Caco-2 (cell line): Measurements from ENCODE around the gene NIP7. TPM values are rescaled to one million over a fixed set of nuclear protein-coding genes. Genes with fewer than 3 reads are reported as not detected.

ENCODE experiments used
- BruUV-seq: library from RNA; stranded (reverse); fragments of 400-500 nt; replicated peaks from 2 replicates; lab custom pipeline; 2021; lab: Mats Ljungman, UMichigan
- CTCF ChIA-PET: fragments of 300-600 bp; sonication (Branson Sonifier 250); formaldehyde crosslinking; loops from one replicate; lab custom pipeline; 2022; ENCODE audit warnings: antibody characterized with exemption; lab: Charles Lee
- POLR2A ChIA-PET: fragments of 300-600 bp; sonication (Branson Sonifier 250); formaldehyde crosslinking; loops from one replicate; lab custom pipeline; 2022; ENCODE audit warnings: antibody characterized with exemption; lab: Charles Lee
- DNase-seq, 2 experiments: peaks; one replicate each; pipeline versions ENCODE4 v3.0.0 to v3.0.0-alpha.2; 2020 to 2022
- H3K27me3 ChIP-seq: replicated peaks from 2 replicates; pipeline ENCODE4 v1.6.0; 2011; ENCODE audit warnings: low read length; ENCODE audit not compliant: control insufficient read depth, insufficient read depth
- H3K36me3 ChIP-seq: 2 replicates; pipeline ENCODE4 v1.5.1; 2011; ENCODE audit warnings: low read length; ENCODE audit not compliant: control insufficient read depth, insufficient read depth
- H3K4me1 ChIP-seq: fragments of 250-450 bp; sonication (Bioruptor Pico); 2 replicates; pipeline ENCODE4 v1.5.1; 2020; ENCODE audit warnings: mild to moderate bottlenecking
- H3K4me3 ChIP-seq: 2 replicates; pipeline ENCODE4 v1.5.1; 2011; ENCODE audit warnings: low read depth, mild to moderate bottlenecking, control low read depth, low read length
- H3K9me3 ChIP-seq: fragments of 250-450 bp; sonication (Bioruptor Pico); 2 replicates; pipeline ENCODE4 v1.5.1; 2020; ENCODE audit warnings: mild to moderate bottlenecking, moderate library complexity
- H3K27ac Mint-ChIP-seq: one replicate; pipeline ENCODE4 v1.8.0; 2022; ENCODE audit warnings: mixed read lengths; ENCODE audit not compliant: unreplicated experiment
- H3K27me3 Mint-ChIP-seq: one replicate; pipeline ENCODE4 v1.8.0; 2022; ENCODE audit warnings: mixed read lengths; ENCODE audit not compliant: insufficient read depth, unreplicated experiment
- H3K36me3 Mint-ChIP-seq: one replicate; pipeline ENCODE4 v1.8.0; 2022; ENCODE audit warnings: mild to moderate bottlenecking, mixed read lengths; ENCODE audit not compliant: insufficient read depth, unreplicated experiment
- H3K4me1 Mint-ChIP-seq: one replicate; pipeline ENCODE4 v1.8.0; 2022; ENCODE audit warnings: low read depth, mixed read lengths; ENCODE audit not compliant: unreplicated experiment
- H3K4me3 Mint-ChIP-seq: one replicate; pipeline ENCODE4 v1.8.0; 2022; ENCODE audit warnings: mild to moderate bottlenecking, moderate library complexity, mixed read lengths; ENCODE audit not compliant: unreplicated experiment
- H3K9me3 Mint-ChIP-seq: one replicate; pipeline ENCODE4 v1.8.0; 2022; ENCODE audit warnings: mixed read lengths; ENCODE audit not compliant: unreplicated experiment
- CTCF ChIP-seq, 2 experiments: fragments of 200-600 bp in 1 of 2; IDR thresholded peaks; 1 replicate in 1 of 2; 2 replicates in 1 of 2; pipeline versions ENCODE4 v1.5.1 to v1.8.0; 2011 to 2022; ENCODE audit warnings: antibody characterized with exemption in 1 of 2, control low read depth in 1 of 2, inconsistent platforms in 1 of 2, low read depth in 1 of 2, low read length in 1 of 2, mild to moderate bottlenecking in 1 of 2, moderate library complexity in 1 of 2; ENCODE audit not compliant: insufficient read depth in 1 of 2, severe bottlenecking in 1 of 2, unreplicated experiment in 1 of 2
- intact Hi-C: fragments of 100-400 bp; cut with micrococcal nuclease; formaldehyde crosslinking; loops from one replicate; pipeline ENCODE4 v1.10.0; 2022; ENCODE audit not compliant: unreplicated experiment
- total RNA-seq: library from RNA; stranded (reverse); gene quantifications from 2 replicates; pipeline ENCODE4 v1.2.3, GENCODE V29; 2022

Gene NIP7
- total RNA-seq, 1 experiment from 2014 or later: 65.6 TPM

DNA sequence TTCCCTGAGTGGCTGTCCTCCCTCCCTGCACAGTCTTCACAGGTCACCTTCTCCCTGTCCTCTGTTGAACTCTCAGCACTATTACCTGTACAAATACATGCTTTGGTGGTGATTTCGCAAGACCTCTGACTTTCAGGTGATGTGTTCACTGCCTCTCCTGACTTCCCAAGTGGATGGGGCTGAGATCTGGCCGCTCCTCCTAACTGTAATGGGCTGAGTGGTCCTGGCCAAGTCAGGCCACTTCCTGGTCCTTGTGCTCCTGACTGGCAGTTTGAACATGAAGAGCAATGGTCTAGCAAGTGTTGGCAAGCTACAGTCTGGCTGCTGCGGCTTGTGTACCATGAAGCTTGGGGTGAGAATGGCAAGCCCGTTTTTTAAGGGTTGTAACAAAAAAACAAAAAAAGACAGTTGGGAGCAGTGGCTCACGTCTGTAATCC, 23.7 kb downstream of the NIP7 start:
- H3K27me3 Mint-ChIP-seq: no peaks in the 10 kb centered on the region
- H3K27ac Mint-ChIP-seq: peak overlapping the region; percentile 31
- peak; percentile 60 to 68 for DNase-seq
- ChIA-PET POLR2A (no interaction called here), CTCF (no interaction called here)
- no peaks in the 10 kb centered on the region for H3K9me3 ChIP-seq
- no peak for TF ChIP-seq CTCF (IDR thresholded peaks at IDR 0.05; ENCODE audit: insufficient read depth in 1 of 2, low read depth in 1 of 2, low read length in 1 of 2, severe bottlenecking in 1 of 2, unreplicated experiment in 1 of 2)
- BruUV-seq: no TSS peak
- no peak overlapping the region for H3K4me3 Mint-ChIP-seq
- H3K36me3 ChIP-seq: peaks cover 7% of the 10 kb centered on the region
- no peaks in the 10 kb centered on the region; the same call in 1 of the 2 replicates for H3K4me1 ChIP-seq
- H3K4me3 ChIP-seq: no peak overlapping the region
- intact Hi-C loops: no loop called here
- no peaks in the 10 kb centered on the region for H3K9me3 Mint-ChIP-seq
- H3K4me1 Mint-ChIP-seq: peaks cover 6% of the 10 kb centered on the region
- H3K27me3 ChIP-seq: no peaks in the 10 kb centered on the region
- H3K36me3 Mint-ChIP-seq: peaks cover 49% of the 10 kb centered on the region

DNA sequence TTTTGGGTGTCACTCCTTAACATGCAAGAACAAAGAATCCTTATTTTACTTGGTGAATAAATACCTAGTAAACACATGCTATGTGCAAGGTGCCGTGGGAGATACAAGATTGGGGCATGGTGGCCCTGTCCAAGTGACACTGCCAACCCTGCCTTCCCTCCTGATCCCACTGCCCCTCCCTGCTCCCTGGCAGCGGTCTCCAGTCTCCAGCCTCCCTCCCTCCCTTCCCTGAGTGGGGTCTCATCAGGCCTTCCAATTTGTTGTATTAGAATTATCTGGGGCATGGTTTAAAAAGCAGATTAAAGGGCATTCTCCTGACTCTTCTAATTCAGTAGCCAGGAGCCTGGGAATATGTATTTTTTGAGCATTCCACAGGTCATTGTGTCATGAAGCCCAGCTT, 24.5 kb downstream of the NIP7 start:
- no peaks in the 10 kb centered on the region for H3K9me3 Mint-ChIP-seq
- Histone ChIP-seq H3K9me3 (no peaks in the 10 kb centered on the region), H3K4me1 (no peaks in the 10 kb centered on the region; the same call in 1 of the 2 replicates), H3K36me3 (peaks cover 7% of the 10 kb centered on the region), H3K27me3 (no peaks in the 10 kb centered on the region), H3K4me3 (no peak overlapping the region)
- H3K27me3 Mint-ChIP-seq: no peaks in the 10 kb centered on the region
- intact Hi-C loops: no loop called here
- no peak overlapping the region for H3K4me3 Mint-ChIP-seq
- H3K27ac Mint-ChIP-seq: peak overlapping the region; percentile 31
- ChIA-PET POLR2A (no interaction called here), CTCF (no interaction called here)
- peaks cover 56% of the 10 kb centered on the region for H3K36me3 Mint-ChIP-seq
- TF ChIP-seq CTCF (IDR thresholded peaks at IDR 0.05; ENCODE audit: insufficient read depth in 1 of 2, low read depth in 1 of 2, low read length in 1 of 2, severe bottlenecking in 1 of 2, unreplicated experiment in 1 of 2): no peak
- H3K4me1 Mint-ChIP-seq: peaks cover 6% of the 10 kb centered on the region
- peak in 1 of 2 experiments; percentile 20 for DNase-seq
- BruUV-seq: no TSS peak

GRCh38 chr16:69365901-69366300, 26.3 kb downstream of the NIP7 start:
- no peaks in the 10 kb centered on the region for H3K27me3 ChIP-seq
- ChIA-PET CTCF (no interaction called here), POLR2A (no interaction called here)
- intact Hi-C loops: no loop called here
- no peaks in the 10 kb centered on the region for H3K9me3 ChIP-seq
- Mint-ChIP-seq H3K27me3 (no peaks in the 10 kb centered on the region), H3K9me3 (no peaks in the 10 kb centered on the region), H3K27ac (no peak overlapping the region), H3K36me3 (peaks cover 73% of the 10 kb centered on the region), H3K4me3 (no peak overlapping the region), H3K4me1 (peaks cover 13% of the 10 kb centered on the region)
- H3K4me1 ChIP-seq: no peaks in the 10 kb centered on the region; the same call in 1 of the 2 replicates
- DNase-seq: no peak
- no TSS peak for BruUV-seq
- peaks cover 11% of the 10 kb centered on the region for H3K36me3 ChIP-seq
- no peak for TF ChIP-seq CTCF (IDR thresholded peaks at IDR 0.05; ENCODE audit: insufficient read depth in 1 of 2, low read depth in 1 of 2, low read length in 1 of 2, severe bottlenecking in 1 of 2, unreplicated experiment in 1 of 2)
- no peak overlapping the region for H3K4me3 ChIP-seq
